Breast epithelium (tissue), 3 donors: Measurements from ENCODE around the gene EPHA2.

Source experiments
- CTCF ChIP-seq, 3 donors: fragments of 450-650 bp; IDR thresholded peaks; one replicate each; pipeline ENCODE4 v1.5.1; 2016 to 2017; ENCODE audit warnings: antibody characterized with exemption in 3 of 3, mild to moderate bottlenecking in 3 of 3, moderate library complexity in 3 of 3
- POLR2A ChIP-seq: fragments of 450-650 bp; IDR thresholded peaks from one replicate; pipeline ENCODE4 v1.6.1; 2016; ENCODE audit warnings: antibody characterized with exemption, mild to moderate bottlenecking, moderate library complexity

GRCh38 chr1:16082283-16083038 is 73.4 kb downstream of the EPHA2 start:
- TF ChIP-seq POLR2A (no peak), CTCF (IDR thresholded peaks at IDR 0.05) (peak; percentile 63 to 91 (median 66))
